Activated CD4-positive, alpha-beta T cell treated with anti-CD3 and anti-CD28 coated beads, Interleukin-2, Interleukin-4, amounts not matched to agents 100 ng/mL and 50 ng/mL, durations not matched to agents 16 hours and 8 hours (primary cell): ENCODE results near the gene THSD7A.

Experiments used
- DNase-seq: peaks from one replicate; pipeline ENCODE4 v3.0.0-alpha.2; 2020; ENCODE audit warnings: low spot score

Gene THSD7A

GRCh38 chr7:11638011-11638774, 193.8 kb downstream of the THSD7A start:
- DNase-seq = no peak

- DNase-seq = no peak
Observed at GRCh38 chr7:11636274-11636673, 195.7 kb downstream of the THSD7A start.

- no peak for DNase-seq
Observed at GRCh38 chr7:11633310-11633709, 198.7 kb downstream of the THSD7A start.

GRCh38 chr7:11630355-11630754, 201.6 kb downstream of the THSD7A start:
- DNase-seq = no peak

GRCh38 chr7:11625669-11626068, 206.3 kb downstream of the THSD7A start:
- no peak for DNase-seq

- DNase-seq = no peak
Observed at GRCh38 chr7:11623093-11623678, 208.8 kb downstream of the THSD7A start.

GRCh38 chr7:11620406-11621253, 211.4 kb downstream of the THSD7A start:
- no peak for DNase-seq

GRCh38 chr7:11616466-11616865, 215.5 kb downstream of the THSD7A start:
- no peak for DNase-seq

GRCh38 chr7:11615174-11615573, 216.8 kb downstream of the THSD7A start:
- no peak for DNase-seq

- no peak for DNase-seq
Observed at GRCh38 chr7:11613292-11613930, 218.6 kb downstream of the THSD7A start.

- no peak for DNase-seq
Observed at GRCh38 chr7:11612737-11613136, 219.3 kb downstream of the THSD7A start.

- DNase-seq = no peak
Observed at GRCh38 chr7:11609096-11609670, 222.8 kb downstream of the THSD7A start.

GRCh38 chr7:11607686-11608085, 224.3 kb downstream of the THSD7A start:
- no peak for DNase-seq

- no peak for DNase-seq
Observed at GRCh38 chr7:11605749-11606148, 226.2 kb downstream of the THSD7A start.

- no peak for DNase-seq
Observed at GRCh38 chr7:11604505-11604904, 227.5 kb downstream of the THSD7A start.

GRCh38 chr7:11601761-11602160, 230.2 kb downstream of the THSD7A start:
- no peak for DNase-seq

- no peak for DNase-seq
Observed at GRCh38 chr7:11593322-11593721, 238.7 kb downstream of the THSD7A start.

GRCh38 chr7:11592699-11593098, 239.3 kb downstream of the THSD7A start:
- DNase-seq = no peak

GRCh38 chr7:11591943-11592342, 240.1 kb downstream of the THSD7A start:
- DNase-seq = no peak

- DNase-seq = no peak
Observed at GRCh38 chr7:11591055-11591633, 240.9 kb downstream of the THSD7A start.

GRCh38 chr7:11589251-11589650, 242.7 kb downstream of the THSD7A start:
- no peak for DNase-seq

GRCh38 chr7:11587814-11588213, 244.2 kb downstream of the THSD7A start:
- DNase-seq = no peak
